Osteoblast (primary cell): ENCODE results near the gene PHYKPL. TPM values are rescaled to one million over a fixed set of nuclear protein-coding genes. Genes with fewer than 3 reads are reported as not detected.

Experiments used
- total RNA-seq: library from RNA; depleted of rRNA; stranded (reverse); fragments of >200 nt; gene quantifications from 2 replicates; pipeline ENCODE4 v1.2.3, GENCODE V29; 2012

The PHYKPL gene
- total RNA-seq, 1 donor = 35.1 TPM

Other genes starting within 250 kb of the PHYKPL start
- not detected in 2 replicates for gene PROP1, start 236.6 kb downstream of the PHYKPL start, total RNA-seq
- gene N4BP3, start 119.3 kb downstream of the PHYKPL start, total RNA-seq = under 0.01 TPM in 2 replicates
- gene RMND5B, start 101.8 kb downstream of the PHYKPL start, total RNA-seq = 20.0 and 20.6 TPM in 2 replicates
- 66.2 and 71.3 TPM in 2 replicates for gene NHP2, start 78.9 kb downstream of the PHYKPL start, total RNA-seq
- not detected in 2 replicates for gene GMCL2, start 45.4 kb downstream of the PHYKPL start, total RNA-seq
- gene HNRNPAB, start 28.3 kb downstream of the PHYKPL start, total RNA-seq = 40.9 and 42.4 TPM in 2 replicates